MG63 (cell line): ENCODE data around the gene GHR. TPM values are rescaled to one million over a fixed set of nuclear protein-coding genes. Genes with fewer than 3 reads are reported as not detected.
"Not testable (repeated sequence)": the region's sequence is repeated elsewhere in the genome, so short reads cannot be mapped to it uniquely, and the experiment has no call there.

ENCODE experiments used
- DNase-seq: peaks from one replicate; pipeline ENCODE4 v3.0.0-alpha.2; 2020
- H3K27me3 ChIP-seq: fragments of 250-450 bp; sonication (Bioruptor Pico); 2 replicates; pipeline ENCODE4 v1.5.1; 2020; ENCODE audit warnings: mild to moderate bottlenecking, moderate library complexity
- H3K36me3 ChIP-seq: fragments of 250-450 bp; sonication (Bioruptor Pico); 2 replicates; pipeline ENCODE4 v1.5.1; 2020; ENCODE audit warnings: mild to moderate bottlenecking, moderate library complexity
- H3K4me3 ChIP-seq: fragments of 250-450 bp; sonication (Bioruptor Pico); 2 replicates; pipeline ENCODE4 v1.5.1; 2020; ENCODE audit warnings: mild to moderate bottlenecking, moderate library complexity
- H3K9me3 ChIP-seq: fragments of 250-450 bp; sonication (Bioruptor Pico); 2 replicates; pipeline ENCODE4 v1.5.1; 2020; ENCODE audit warnings: mild to moderate bottlenecking, moderate library complexity
- total RNA-seq: library from RNA; depleted of rRNA; stranded (reverse); fragments of >200 nt; shearing (Covaris generic); gene quantifications from 2 replicates; pipeline ENCODE4 v1.2.3, GENCODE V29; 2014; ENCODE audit warnings: low replicate concordance

Gene GHR
- total RNA-seq, 1 experiment from 2014 or later: 0.95 TPM

DNA sequence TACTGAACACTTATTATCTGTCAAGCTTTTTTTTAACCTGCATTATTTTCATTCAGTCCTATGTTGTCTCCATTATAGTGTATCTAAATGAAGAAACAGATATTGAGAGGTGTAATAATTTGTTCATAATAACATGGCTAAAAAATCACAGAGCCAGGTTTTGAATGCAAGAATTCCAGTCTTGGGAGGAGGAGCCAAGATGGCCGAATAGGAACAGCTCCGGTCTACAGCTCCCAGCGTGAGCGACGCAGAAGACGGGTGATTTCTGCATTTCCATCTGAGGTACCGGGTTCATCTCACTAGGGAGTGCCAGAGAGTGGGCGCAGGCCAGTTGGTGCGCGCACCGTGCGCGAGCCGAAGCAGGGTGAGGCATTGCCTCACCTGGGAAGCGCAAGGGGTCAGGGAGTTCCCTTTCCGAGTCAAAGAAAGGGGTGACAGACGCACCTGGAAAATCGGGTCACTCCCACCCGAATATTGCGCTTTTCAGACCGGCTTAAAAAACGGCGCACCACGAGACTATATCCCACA lies 311.4 kb downstream of the GHR start:
- not testable (repeated sequence) for H3K9me3 ChIP-seq, H3K36me3 ChIP-seq, H3K4me3 ChIP-seq, DNase-seq, H3K27me3 ChIP-seq

DNA sequence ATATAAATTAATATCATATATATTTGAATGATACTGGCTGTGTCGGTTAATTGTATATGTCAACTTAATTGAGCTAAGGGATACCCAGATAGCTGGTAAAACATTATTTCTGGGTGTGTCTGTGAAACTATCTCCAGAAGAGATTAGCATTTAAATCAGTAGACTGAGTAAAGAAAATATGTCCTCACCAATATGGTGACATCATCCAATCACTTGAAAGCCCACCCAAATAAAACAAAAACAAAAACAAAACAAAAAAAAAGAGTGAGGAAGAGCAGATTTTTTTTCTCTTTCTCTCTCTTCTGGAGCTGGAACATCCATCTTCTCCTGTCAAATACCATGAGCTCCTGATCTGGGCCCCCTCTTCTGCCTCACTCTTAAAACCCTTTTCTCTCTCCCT lies 317.7 kb downstream of the GHR start:
- DNase-seq: no peak
- no peak overlapping the region for H3K4me3 ChIP-seq
- no peaks in the 10 kb centered on the region for H3K36me3 ChIP-seq
- no peaks in the 10 kb centered on the region for H3K9me3 ChIP-seq
- H3K27me3 ChIP-seq: no peaks in the 10 kb centered on the region

DNA sequence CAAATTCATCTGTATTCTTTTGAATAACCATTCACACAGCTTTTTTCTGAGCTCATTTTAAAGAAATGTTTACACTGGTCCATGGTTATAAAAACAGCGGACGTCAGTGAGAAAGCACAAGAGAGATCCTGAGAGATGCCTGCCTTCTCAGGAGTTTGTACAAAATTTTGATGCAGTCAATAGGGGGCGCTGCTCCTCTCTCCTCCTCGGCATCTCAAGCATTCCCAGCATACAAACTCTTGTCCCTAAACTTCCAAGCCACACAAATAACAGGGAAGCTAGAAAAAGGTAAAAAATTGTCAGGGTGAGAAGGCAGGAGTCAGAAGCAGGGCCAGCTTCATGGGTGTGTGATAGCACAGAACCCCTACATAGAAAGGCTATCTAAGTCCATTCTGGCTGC lies 322.2 kb downstream of the GHR start:
- Histone ChIP-seq H3K9me3 (no peaks in the 10 kb centered on the region), H3K36me3 (no peaks in the 10 kb centered on the region), H3K4me3 (no peak overlapping the region), H3K27me3 (no peaks in the 10 kb centered on the region)
- DNase-seq: no peak

DNA sequence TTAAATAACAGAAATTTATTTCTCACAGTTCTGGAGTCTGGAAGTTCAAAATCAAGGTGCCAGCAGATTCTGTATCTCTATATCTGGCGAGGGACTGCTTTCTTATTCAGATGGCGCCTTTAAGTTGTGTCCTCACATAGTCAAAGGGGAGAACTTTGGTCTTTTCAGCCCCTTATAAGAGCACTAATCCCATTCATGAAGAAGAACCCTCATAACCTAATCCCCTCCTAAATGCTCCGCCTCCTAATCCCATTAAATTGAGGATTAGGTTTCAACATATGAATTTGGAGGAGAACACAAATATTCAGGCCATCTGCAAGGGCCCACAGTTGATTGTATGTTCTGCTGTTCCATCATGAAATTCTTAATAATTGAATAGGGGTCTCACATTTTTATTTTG lies 322.6 kb downstream of the GHR start:
- Histone ChIP-seq H3K36me3 (no peaks in the 10 kb centered on the region), H3K27me3 (no peaks in the 10 kb centered on the region), H3K9me3 (no peaks in the 10 kb centered on the region), H3K4me3 (no peak overlapping the region)
- no peak for DNase-seq

DNA sequence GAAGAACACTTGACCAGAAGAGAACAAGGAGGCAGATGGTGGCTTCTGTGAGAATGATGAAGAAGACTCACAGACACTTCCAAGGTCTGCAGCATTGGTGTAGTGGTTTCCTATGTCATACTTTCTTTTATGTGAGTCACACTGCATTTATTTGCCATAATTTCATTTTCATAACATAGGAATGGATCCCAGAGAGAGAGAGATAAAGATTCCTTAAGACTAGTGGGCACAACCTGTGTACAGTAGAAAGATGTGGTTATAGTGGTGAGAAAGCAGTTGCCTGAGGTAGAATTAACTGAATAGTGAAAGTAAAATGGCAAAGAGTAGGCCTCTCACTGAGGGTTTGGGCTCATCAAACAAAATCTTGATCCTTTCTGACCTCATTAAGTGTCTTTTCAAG lies 325.8 kb downstream of the GHR start:
- H3K9me3 ChIP-seq: no peaks in the 10 kb centered on the region
- no peak overlapping the region for H3K4me3 ChIP-seq
- no peaks in the 10 kb centered on the region for H3K27me3 ChIP-seq
- H3K36me3 ChIP-seq: no peaks in the 10 kb centered on the region
- no peak for DNase-seq

DNA sequence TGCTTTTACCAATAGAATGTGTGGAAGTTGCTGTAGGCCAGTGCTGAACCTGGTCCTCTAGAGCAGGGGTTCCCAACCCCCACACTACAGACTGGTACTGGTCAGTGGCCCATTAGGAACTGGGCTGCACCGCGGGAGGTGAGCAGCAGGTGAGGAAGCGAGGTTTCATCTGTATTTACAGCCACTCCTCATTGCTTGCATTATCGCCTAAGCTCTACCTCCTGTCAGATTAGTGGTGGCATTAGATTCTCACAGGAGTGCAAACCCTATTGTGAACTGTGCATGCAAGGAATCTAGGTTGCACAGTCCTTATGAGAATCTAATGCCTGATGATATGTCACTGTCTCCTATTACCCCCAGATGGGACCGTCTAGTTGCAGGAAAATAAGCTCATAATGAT lies 327.3 kb downstream of the GHR start:
- Histone ChIP-seq H3K4me3 (no peak overlapping the region), H3K27me3 (no peaks in the 10 kb centered on the region), H3K36me3 (no peaks in the 10 kb centered on the region), H3K9me3 (no peaks in the 10 kb centered on the region)
- no peak for DNase-seq

DNA sequence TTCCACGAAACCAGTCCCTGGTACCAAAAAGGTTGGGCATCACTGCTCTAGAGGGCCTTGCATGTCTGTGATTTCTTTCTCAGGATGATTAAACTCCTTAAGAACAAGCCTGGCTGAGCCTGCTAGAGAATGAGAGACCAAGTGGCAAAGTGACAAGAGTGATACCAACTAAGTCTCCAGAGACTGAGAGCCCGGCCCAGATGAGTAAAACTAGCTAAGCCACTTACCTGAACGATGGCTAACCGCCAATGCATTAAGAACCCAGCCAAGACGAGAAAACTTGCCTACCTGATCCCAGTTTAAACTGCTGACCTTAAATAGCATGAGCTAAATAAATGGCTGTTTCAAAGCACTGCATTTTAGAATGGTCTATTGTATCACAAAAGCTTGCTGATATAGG lies 327.8 kb downstream of the GHR start:
- Histone ChIP-seq H3K27me3 (no peaks in the 10 kb centered on the region), H3K4me3 (no peak overlapping the region), H3K9me3 (no peaks in the 10 kb centered on the region), H3K36me3 (no peaks in the 10 kb centered on the region)
- DNase-seq: no peak

DNA sequence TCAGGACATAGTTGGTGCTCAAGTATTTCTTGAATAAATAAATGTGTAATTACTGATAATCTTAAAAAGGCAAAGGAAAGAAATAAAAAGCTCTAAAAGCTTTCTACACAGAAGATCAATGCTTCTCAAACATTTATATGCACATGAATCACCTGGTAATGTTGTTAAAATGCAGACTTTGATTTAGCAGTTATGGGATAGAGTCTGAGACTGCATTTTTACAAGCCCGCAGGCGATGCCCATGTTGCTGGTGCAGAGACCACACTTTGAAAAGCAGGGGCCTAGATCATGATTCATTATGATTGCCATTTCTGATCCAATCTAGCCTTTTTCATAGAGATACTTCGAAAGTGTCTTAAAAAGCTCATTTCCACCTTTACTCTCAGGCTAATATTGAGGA lies 329.9 kb downstream of the GHR start:
- Histone ChIP-seq H3K4me3 (no peak overlapping the region), H3K27me3 (no peaks in the 10 kb centered on the region), H3K36me3 (no peaks in the 10 kb centered on the region), H3K9me3 (no peaks in the 10 kb centered on the region)
- DNase-seq: no peak

DNA sequence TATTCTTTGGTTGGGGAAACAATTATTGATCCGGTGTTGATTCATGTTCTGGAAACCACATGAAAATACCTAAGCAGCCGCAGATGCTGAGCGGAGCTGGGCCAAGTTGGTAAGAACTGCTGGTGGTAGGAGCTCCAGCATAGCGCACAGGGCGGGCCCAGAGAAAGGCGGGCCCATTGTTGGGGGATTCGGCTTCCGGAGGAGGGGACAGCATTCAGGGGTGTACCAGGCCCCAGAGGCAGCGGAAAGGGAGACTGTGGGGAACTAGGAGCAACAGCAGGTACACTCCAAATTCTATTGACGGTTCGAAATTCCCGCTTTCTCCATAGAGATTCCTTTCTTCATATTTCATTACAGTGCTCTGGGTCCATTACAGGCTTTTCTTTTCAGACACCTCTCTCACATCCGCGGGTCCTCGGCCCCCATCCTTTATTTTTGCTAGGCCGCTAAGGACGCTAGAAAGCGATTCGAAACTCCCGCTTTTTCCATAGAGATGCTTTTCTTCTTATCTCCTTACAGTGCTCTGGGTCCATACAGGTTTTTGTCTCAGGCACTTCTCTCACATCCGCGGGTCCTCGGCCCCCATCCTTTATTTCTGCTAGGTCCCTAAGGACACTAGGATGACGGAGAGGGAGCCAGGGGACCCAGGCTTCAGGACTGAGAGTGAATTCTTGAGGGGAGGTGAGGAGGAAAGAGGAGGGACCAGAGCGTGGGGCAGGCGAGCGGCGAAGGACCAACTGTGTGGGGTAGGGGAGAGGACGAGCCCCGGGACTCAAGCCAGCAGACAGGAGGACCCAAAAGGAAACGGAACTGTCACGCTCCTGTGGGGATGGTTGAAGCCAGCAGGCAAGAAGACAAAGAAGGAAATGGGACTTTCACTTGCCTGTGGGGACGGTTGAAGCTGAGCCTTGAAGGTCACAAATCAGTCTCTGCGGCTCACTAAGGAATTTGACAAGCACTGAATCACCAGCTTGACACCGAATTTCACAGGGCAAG lies 333.7 kb downstream of the GHR start, which contains the start of gene CCDC152:
Gene CCDC152 (plus strand): TSS at position 213 of the 996 bp plus-strand sequence. CDS start 2,304 bp downstream, outside the sequence.
- H3K36me3 ChIP-seq: no peaks in the 10 kb centered on the region; the same call in 1 of the 2 replicates
- peak; percentile 83 for DNase-seq
- H3K27me3 ChIP-seq: no peaks in the 10 kb centered on the region
- H3K4me3 ChIP-seq: peak within 1 kb of the TSS; percentile 75
- no peaks in the 10 kb centered on the region for H3K9me3 ChIP-seq

DNA sequence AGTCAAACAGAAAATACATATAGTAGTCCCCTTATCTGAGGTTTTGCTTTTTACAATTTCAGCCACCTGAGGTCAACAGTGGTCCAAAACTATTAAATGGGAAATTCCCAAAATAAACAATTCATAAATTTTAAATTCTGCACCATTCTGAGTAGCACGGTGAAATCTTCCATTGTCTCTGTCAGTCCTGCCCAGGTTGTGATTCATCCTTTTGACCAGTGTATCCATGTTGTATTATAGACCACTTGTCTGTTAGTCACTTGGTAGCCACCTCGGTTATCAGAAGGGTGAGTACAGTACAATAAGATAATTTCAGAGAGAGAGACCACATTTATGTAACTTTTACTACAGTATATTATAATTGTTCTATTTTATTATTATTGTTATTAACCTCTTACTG lies 336.2 kb downstream of the GHR start:
- Histone ChIP-seq H3K27me3 (no peaks in the 10 kb centered on the region), H3K9me3 (no peaks in the 10 kb centered on the region), H3K4me3 (no peak overlapping the region), H3K36me3 (peaks cover 10% of the 10 kb centered on the region)
- no peak for DNase-seq

DNA sequence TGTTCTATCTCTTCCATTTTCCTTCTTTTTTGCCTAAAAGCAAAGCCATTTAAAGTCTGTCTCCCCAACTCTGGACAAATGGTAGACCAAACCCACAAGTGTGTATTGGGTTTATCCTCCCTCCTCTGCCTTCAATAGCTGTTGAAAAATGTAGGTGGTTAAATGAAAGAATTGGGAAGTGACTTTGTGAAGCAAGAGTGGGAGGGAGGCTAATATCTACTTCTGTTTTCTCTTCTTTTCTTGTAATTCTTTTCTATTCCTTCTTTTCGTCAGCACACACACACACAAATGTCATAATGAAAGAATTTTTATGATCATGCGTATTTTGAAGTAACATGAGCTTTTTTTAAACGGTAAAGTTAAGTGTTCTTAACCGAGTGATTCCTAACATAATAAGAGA lies 337.2 kb downstream of the GHR start:
- no peak overlapping the region for H3K4me3 ChIP-seq
- H3K36me3 ChIP-seq: peaks cover 12% of the 10 kb centered on the region
- no peaks in the 10 kb centered on the region for H3K27me3 ChIP-seq
- no peaks in the 10 kb centered on the region for H3K9me3 ChIP-seq
- DNase-seq: no peak

DNA sequence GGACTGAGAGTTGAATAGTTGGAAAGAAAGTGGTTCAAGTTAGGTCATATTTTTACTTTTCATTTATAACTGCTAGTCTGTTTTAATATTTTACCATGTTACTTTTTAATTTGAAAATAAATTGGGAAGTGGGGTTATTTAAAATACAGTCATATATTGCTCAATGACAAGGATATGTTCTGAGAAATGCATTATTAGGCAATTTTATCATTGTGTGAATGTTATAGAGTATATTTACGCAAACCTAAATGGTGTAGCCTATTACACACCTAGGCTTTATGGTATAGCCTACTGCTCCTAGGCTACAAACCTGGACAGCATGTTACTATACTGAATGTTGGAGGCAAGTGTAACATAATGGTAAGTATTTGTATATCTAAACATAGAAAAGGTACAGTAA lies 338.6 kb downstream of the GHR start:
- no peak for DNase-seq
- no peak overlapping the region for H3K4me3 ChIP-seq
- peaks cover 12% of the 10 kb centered on the region for H3K36me3 ChIP-seq
- H3K27me3 ChIP-seq: no peaks in the 10 kb centered on the region
- H3K9me3 ChIP-seq: no peaks in the 10 kb centered on the region

DNA sequence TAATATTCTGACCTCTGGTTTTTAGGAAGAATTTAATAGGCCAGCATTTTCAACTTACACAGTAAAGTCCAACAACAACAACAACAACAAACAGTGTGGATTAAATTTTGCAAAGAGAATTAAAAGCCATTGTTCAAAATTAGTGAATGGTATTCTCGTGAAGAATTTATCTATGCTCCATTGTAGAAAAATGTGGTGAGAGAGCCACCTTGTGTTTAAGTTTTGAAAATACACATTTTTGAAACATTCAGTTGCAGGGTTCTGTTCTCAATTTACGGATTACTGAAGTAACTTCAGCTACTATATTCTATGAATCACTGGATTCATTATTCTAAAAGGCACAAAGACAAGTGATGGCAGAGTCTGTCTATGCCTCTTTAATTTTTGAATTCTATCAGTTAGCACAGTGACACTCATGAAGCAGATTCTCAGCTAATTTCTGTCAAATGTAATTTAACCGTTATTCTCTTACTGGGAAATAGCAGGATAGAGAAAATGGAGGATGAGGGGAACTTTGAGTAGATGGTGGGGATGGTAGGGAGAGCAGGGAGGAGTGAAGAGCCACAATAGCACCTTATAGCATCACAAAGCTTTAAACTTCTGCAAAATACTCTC lies 344.4 kb downstream of the GHR start:
- H3K36me3 ChIP-seq: peaks cover 18% of the 10 kb centered on the region
- DNase-seq: no peak
- H3K4me3 ChIP-seq: no peak overlapping the region
- no peaks in the 10 kb centered on the region for H3K9me3 ChIP-seq
- H3K27me3 ChIP-seq: no peaks in the 10 kb centered on the region

DNA sequence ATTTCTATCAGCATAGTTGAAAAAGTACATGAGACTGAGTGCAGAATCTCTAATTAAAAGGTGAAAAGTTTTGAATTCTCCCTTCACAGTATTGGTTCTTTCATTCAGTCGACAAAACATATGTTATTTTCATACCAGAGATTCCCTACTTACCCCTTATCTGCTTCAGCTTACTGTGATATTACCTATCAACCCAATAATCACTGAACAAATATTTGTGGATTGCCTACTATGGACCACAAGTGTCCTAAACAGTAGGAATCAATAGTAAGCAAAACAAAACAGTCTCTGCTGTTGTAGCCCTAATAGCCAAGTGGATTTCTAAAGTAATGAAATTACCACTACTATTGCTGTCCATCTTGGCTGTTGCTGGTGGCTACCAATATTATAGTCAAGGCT lies 344.9 kb downstream of the GHR start:
- H3K36me3 ChIP-seq: peaks cover 14% of the 10 kb centered on the region
- no peak for DNase-seq
- no peaks in the 10 kb centered on the region for H3K9me3 ChIP-seq

DNA sequence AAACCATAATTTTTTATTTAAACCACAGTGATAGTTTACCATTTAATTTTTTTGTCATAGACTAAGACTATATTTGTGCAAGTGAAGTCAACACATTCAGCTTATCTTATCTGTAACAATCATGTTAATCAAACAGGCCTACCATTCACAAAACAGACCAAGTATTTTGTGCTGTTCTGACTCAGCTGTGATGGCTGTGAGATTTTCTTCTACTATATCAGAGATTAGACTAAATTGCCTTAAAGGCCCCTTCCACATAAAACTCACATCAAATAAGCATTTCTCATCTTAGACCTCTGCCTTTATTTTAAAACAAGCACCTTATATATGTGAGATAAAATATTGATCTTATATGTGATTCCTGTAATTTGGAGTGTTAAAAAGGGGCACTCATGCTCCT lies 346.8 kb downstream of the GHR start:
- Histone ChIP-seq H3K36me3 (peaks cover 9% of the 10 kb centered on the region), H3K9me3 (no peaks in the 10 kb centered on the region), H3K27me3 (no peaks in the 10 kb centered on the region), H3K4me3 (no peak overlapping the region)
- no peak for DNase-seq

More for the DNA sequence above, 344.9 kb downstream of the GHR start:
- H3K27me3 ChIP-seq: no peaks in the 10 kb centered on the region
- H3K4me3 ChIP-seq: no peak overlapping the region
